Thoracic aorta (tissue), 2 donors: ENCODE measurements around the gene BORCS6. TPM values are rescaled to one million over a fixed set of nuclear protein-coding genes. Genes with fewer than 3 reads are reported as not detected.

Source experiments
- ATAC-seq: fragments of 150-250 bp; one replicate; pipeline ENCODE4 v1.8.0; 2017; ENCODE audit warnings: low read depth; ENCODE audit not compliant: insufficient number of reproducible peaks, low FRiP score
- DNase-seq: peaks from one replicate; pipeline ENCODE4 v3.0.0-alpha.2; 2020; ENCODE audit warnings: low spot score
- H3K27ac ChIP-seq, 2 donors: fragments of 200-600 bp; sonication (generic); 1 replicate in 1 of 2; 2 replicates in 1 of 2; pipeline ENCODE4 v1.5.1; 2016; ENCODE audit warnings: mild to moderate bottlenecking in 2 of 2, moderate library complexity in 2 of 2
- H3K27me3 ChIP-seq: fragments of 200-600 bp; sonication (generic); replicated peaks from 2 replicates; pipeline ENCODE4 v1.6.0; 2016; ENCODE audit warnings: mild to moderate bottlenecking; ENCODE audit not compliant: insufficient read depth
- H3K36me3 ChIP-seq: fragments of 200-600 bp; sonication (generic); one replicate; pipeline ENCODE4 v1.5.1; 2016
- H3K4me1 ChIP-seq, 2 donors: fragments of 200-600 bp; sonication (generic); 1 replicate in 1 of 2; 2 replicates in 1 of 2; pipeline versions ENCODE4 v1.5.1 to v1.6.0; 2016; ENCODE audit warnings: low read depth in 2 of 2, mild to moderate bottlenecking in 1 of 2; ENCODE audit not compliant: control insufficient read depth in 1 of 2
- H3K4me3 ChIP-seq: fragments of 200-600 bp; sonication (generic); 2 replicates; pipeline ENCODE4 v1.5.1; 2016; ENCODE audit warnings: mild to moderate bottlenecking
- H3K9me3 ChIP-seq: fragments of 200-600 bp; sonication (generic); 2 replicates; pipeline ENCODE4 v1.5.1; 2016
- total RNA-seq, 2 donors: library from RNA; depleted of rRNA; stranded (reverse); fragments of >200 nt; gene quantifications; one replicate each; pipeline versions ENCODE4 v1.1.0 to v1.2.3, GENCODE V29; 2016
- TF ChIP-seq, protein P1 (sequence below): fragments of 200-600 bp; sonication (generic); IDR thresholded peaks from one replicate; pipeline ENCODE4 v1.5.1; 2019; ENCODE audit warnings: antibody characterized with exemption

Gene BORCS6
- total RNA-seq, 2 donors from 2014 or later, result 11.9 to 13.8 TPM

DNA sequence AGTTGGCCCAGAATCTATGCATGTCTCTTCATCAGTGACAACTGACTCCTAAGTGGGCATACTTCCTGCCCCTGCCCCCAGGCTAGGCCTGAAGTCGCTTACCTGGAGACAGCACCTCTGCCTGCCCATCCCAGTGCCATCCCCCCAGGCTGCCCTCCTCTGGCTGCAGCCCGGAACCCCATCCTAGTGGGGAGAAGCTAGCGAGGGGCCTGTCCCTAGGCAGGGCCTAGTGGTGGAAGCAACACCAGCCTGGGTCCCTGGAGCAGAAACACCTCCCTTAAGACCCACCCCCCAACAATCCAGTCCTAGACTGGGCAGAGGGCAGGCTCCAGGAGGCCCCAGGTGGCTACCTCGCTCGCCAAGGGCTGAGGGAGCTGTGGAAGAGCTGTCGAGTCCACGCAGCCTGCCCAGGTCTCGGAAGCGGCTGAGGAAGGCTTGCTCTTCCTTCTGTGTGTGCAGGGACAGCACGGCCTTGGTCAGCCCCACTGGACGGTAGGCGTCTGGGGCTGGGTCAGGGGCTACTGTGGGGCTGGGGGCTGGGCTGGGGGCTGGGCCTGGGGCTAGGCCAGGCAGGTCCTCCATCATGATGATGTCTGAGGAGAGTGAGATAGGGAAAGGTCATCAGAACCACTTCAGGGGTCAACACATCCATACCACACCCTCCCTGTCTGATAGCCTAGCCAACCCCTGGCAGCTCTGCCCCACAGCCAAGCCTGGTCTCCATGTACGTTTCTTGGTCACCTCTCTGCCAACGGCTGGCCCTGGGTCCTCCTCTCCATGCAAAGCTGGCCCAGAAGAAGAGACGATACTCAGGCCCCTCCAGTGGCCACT is 45.4 kb downstream of the BORCS6 start:
- Histone ChIP-seq H3K9me3 (no peaks in the 10 kb centered on the region), H3K4me3 (no peak overlapping the region), H3K4me1 (peaks cover 0 to 35% of the 10 kb centered on the region in 2 donors), H3K27me3 (no peaks in the 10 kb centered on the region), H3K36me3 (peaks cover 99% of the 10 kb centered on the region), H3K27ac (peak overlapping the region in 1 of 2 donors; percentile 45)
- TF ChIP-seq, protein P1, sequence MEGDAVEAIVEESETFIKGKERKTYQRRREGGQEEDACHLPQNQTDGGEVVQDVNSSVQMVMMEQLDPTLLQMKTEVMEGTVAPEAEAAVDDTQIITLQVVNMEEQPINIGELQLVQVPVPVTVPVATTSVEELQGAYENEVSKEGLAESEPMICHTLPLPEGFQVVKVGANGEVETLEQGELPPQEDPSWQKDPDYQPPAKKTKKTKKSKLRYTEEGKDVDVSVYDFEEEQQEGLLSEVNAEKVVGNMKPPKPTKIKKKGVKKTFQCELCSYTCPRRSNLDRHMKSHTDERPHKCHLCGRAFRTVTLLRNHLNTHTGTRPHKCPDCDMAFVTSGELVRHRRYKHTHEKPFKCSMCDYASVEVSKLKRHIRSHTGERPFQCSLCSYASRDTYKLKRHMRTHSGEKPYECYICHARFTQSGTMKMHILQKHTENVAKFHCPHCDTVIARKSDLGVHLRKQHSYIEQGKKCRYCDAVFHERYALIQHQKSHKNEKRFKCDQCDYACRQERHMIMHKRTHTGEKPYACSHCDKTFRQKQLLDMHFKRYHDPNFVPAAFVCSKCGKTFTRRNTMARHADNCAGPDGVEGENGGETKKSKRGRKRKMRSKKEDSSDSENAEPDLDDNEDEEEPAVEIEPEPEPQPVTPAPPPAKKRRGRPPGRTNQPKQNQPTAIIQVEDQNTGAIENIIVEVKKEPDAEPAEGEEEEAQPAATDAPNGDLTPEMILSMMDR, result no peak
- no peak for DNase-seq
- ATAC-seq, result no peak

DNA sequence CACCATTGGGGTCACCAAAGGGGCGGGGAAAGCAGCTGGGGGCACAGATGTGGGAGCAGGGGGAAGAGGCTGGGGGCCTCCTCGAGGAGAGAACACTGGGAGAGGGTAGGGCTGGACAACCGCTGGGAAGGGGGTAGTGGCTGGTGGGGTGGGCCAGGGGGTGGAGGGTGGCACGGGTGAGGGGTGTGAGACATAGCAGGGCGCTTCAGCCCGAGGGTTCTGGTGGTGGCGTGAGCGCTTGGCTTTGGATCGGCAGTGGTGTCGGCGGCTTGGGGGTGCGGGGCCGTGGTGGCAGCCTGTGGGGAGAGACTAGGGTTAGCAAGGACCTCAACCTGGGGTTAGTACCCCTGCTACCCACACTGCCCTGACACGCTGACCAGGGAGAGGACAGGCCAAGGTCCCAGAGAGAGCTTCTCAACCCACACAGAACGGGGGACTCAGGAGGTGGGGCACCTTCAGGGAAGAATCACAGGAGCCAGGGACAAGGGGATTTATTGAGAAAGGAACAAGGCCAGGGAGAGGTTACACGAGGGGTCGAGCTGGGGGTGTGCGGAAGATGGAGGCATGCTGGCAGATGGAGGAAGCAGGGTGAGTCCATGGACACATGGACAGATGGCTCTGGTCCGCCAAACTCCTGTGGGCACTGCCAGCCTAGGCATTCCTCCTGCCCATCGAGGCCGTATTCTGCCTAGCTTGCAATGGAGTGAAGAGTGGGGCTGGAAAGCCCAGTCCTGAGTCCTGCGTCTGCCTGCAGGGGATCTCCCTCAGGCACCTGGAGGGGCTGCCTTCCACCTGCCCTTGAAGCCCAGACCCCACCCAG is 46.2 kb downstream of the BORCS6 start:
- peak overlapping the region in 1 of 2 donors; percentile 7 for H3K27ac ChIP-seq
- TF ChIP-seq, protein P1, result no peak
- no peak overlapping the region for H3K4me3 ChIP-seq
- H3K9me3 ChIP-seq, result no peaks in the 10 kb centered on the region
- DNase-seq (no peak), ATAC-seq (no peak)
- H3K27me3 ChIP-seq, result no peaks in the 10 kb centered on the region
- peaks cover 95% of the 10 kb centered on the region for H3K36me3 ChIP-seq
- H3K4me1 ChIP-seq, result peaks cover 0 to 36% of the 10 kb centered on the region in 2 donors

DNA sequence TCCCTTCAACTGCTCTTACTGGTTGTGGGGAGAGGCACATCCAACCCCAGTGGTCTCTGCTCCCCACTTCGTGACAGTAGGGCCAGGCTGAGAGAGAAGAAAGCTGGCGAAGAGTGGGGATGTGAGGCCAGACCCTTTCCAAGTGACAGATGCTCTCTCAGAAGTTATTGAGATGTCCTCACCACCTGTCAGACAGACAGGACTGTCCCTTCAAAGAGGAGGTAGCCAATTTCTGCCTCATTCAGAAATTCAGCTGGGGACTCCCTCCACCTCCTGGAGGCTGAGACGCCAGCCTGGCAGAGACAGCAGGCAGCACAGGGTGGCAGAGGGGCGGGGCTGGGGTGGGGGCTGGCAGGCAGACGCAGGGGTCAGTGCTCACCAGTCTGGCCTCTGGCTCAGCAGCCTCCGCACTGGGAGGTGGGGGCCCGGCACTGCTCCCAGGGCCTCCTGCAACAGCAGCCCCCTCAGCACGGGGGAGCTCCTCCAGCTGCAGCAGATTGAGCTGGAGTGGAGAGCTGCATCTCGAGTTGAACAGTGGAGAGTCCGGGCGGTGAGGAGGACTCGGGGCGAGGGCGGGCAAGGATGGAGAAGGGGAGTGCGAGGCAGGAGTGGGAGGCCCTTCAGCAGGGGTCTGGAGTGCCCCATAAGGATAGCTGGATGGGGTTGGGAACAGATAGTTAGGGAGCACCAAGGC is 46.9 kb downstream of the BORCS6 start:
- H3K27me3 ChIP-seq, result no peaks in the 10 kb centered on the region
- no peak overlapping the region for H3K4me3 ChIP-seq
- peaks cover 88% of the 10 kb centered on the region for H3K36me3 ChIP-seq
- TF ChIP-seq, protein P1, result no peak
- peak overlapping the region in 1 of 2 donors; percentile 7 for H3K27ac ChIP-seq
- no peak for ATAC-seq
- DNase-seq, result no peak
- peaks cover 4 to 38% of the 10 kb centered on the region in 2 donors for H3K4me1 ChIP-seq
- no peaks in the 10 kb centered on the region for H3K9me3 ChIP-seq

DNA sequence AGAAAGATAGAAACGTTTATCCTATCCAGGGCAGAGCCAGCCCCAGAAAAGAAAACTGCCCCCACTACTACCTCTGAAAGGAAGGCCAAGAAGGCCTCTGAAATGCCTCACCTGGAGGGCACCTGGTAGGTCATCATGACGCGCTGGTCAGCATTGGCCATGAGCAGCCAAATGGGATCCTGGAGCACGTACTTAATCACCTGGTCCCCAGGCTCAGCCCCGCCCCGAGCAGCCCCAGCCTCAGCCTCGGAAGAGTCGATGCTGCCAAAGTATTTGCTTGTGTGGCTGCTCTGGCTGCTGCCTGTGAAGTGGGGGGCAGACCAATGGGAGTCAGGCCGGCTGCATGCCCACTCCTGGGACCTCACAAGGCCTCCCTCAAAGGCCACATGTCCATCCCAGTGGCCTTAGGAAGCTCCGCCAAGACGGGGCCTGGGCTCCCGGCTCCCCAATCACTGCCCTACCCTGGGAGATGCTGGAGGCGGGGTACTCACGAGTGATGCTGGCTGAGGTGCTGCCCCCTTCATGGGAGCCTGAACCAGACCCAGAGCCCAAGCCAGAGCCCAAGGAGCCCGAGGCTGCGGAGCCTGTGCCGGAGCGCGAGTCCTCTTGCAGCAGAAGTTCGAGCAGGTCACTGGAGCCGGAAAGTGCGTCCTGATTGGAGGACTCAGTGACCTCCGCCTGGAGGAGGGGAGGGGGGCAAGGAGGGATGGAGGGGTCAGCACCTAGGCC is 47.7 kb downstream of the BORCS6 start:
- DNase-seq, result no peak
- H3K36me3 ChIP-seq, result peaks cover 80% of the 10 kb centered on the region

More for the DNA sequence above, 47.7 kb downstream of the BORCS6 start:
- H3K27me3 ChIP-seq, result no peaks in the 10 kb centered on the region
- H3K9me3 ChIP-seq, result no peaks in the 10 kb centered on the region
- no peak overlapping the region for H3K27ac ChIP-seq
- no peak overlapping the region for H3K4me3 ChIP-seq
- TF ChIP-seq, protein P1, result no peak
- peaks cover 5 to 37% of the 10 kb centered on the region in 2 donors for H3K4me1 ChIP-seq
- ATAC-seq, result no peak
